Ectodermal cell (in vitro differentiated cells): ENCODE data around the gene IRF2BP2.
"Not testable (repeated sequence)": the region's sequence is repeated elsewhere in the genome, so short reads cannot be mapped to it uniquely, and the experiment has no call there.

Source experiments
- H3K27ac ChIP-seq: 2 replicates; pipeline ENCODE4 v1.7.0; 2013; ENCODE audit warnings: mild to moderate bottlenecking, low read depth, low read length; ENCODE audit not compliant: insufficient read depth, poor library complexity, severe bottlenecking
- H3K27me3 ChIP-seq: 2 replicates; pipeline ENCODE4 v1.7.0; 2013; ENCODE audit warnings: mild to moderate bottlenecking, low read length; ENCODE audit not compliant: insufficient read depth, control insufficient read depth, poor library complexity, severe bottlenecking
- H3K36me3 ChIP-seq: one replicate; pipeline ENCODE4 v1.7.0; 2013; ENCODE audit warnings: low read length; ENCODE audit not compliant: control insufficient read depth, insufficient read depth
- H3K4me1 ChIP-seq: one replicate; pipeline ENCODE4 v1.7.0; 2013; ENCODE audit warnings: low read length; ENCODE audit not compliant: control insufficient read depth, insufficient read depth
- H3K4me3 ChIP-seq: 2 replicates; pipeline ENCODE4 v1.7.0; 2013; ENCODE audit warnings: low read depth, low read length, control low read depth; ENCODE audit not compliant: insufficient read depth
- H3K9me3 ChIP-seq: 2 replicates; pipeline ENCODE4 v1.7.0; 2013; ENCODE audit warnings: mild to moderate bottlenecking, low read length, moderate library complexity; ENCODE audit not compliant: control insufficient read depth
- WGBS, 2 experiments: methylation state at CpG; one replicate each; pipeline ENCODE4 v1.1.7; 2013; ENCODE audit warnings: missing lambda C conversion rate in 2 of 2; 5-methylcytosine and 5-hydroxymethylcytosine counted together

Gene IRF2BP2

DNA sequence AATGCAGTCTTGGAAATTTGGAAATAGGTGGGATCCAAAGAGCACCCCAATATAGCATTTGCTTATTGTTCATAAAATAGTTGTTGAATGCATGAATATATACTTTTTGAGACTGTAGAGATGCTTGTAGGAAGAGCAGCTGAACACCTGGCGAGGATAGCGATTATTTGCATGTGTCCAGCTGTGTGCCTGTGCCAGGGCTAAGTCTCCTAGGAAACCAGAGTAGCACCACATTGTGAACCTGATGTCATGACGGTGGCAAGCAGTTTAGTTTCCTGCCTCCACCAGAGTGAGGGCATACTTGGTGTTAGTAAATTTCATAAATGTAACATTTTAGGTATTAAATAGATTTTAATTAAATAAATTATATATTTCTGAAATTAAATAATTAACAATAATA lies 37.3 kb upstream of the IRF2BP2 start:
- no peaks in the 10 kb centered on the region for H3K9me3 ChIP-seq
- no peak overlapping the region for H3K4me3 ChIP-seq
- H3K27ac ChIP-seq: no peak overlapping the region
- no peaks in the 10 kb centered on the region for H3K4me1 ChIP-seq
- no peaks in the 10 kb centered on the region for H3K27me3 ChIP-seq
- no peaks in the 10 kb centered on the region for H3K36me3 ChIP-seq
- WGBS, 2 experiments: 84 to 86% methylated on average over 3 of the region's 3 CpGs

DNA sequence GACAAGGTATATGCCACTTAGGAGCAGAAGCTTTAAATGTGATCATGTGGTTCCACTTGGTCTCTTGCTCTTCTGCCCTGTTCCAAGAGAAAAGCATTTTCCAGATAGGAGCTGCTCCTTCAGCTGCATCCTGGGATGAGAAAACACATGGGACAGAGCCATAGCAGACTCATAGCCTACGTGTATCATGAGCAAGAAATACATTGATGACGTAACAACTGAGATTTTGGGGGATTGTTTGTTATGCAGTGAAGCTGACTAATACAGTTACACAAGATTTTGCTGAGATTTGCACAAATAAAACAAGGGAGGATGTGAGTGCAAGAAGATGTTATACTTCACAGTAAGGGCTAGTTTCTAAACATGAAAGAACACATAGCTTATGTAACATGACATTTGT lies 36.0 kb upstream of the IRF2BP2 start:
- H3K4me3 ChIP-seq: no peak overlapping the region
- H3K27me3 ChIP-seq: no peaks in the 10 kb centered on the region
- no peaks in the 10 kb centered on the region for H3K9me3 ChIP-seq
- H3K4me1 ChIP-seq: no peaks in the 10 kb centered on the region
- WGBS, 2 experiments: 95 to 98% methylated on average over 2 of the region's 2 CpGs
- H3K27ac ChIP-seq: no peak overlapping the region
- no peaks in the 10 kb centered on the region for H3K36me3 ChIP-seq

GRCh38 chr1:234645474-234645953 lies 35.5 kb upstream of the IRF2BP2 start:
- Histone ChIP-seq H3K4me3 (no peak overlapping the region), H3K4me1 (no peaks in the 10 kb centered on the region), H3K27ac (no peak overlapping the region), H3K36me3 (no peaks in the 10 kb centered on the region), H3K9me3 (no peaks in the 10 kb centered on the region), H3K27me3 (no peaks in the 10 kb centered on the region)
- 88% methylated on average over 1 of the region's 1 CpG; no CpG with 5 or more reads in 1 of the 2 experiments for WGBS, 2 experiments

- Histone ChIP-seq H3K4me1 (no peaks in the 10 kb centered on the region), H3K9me3 (no peaks in the 10 kb centered on the region), H3K27ac (no peak overlapping the region), H3K36me3 (no peaks in the 10 kb centered on the region), H3K4me3 (no peak overlapping the region), H3K27me3 (no peaks in the 10 kb centered on the region)
- 97 to 99% methylated on average over 3 of the region's 3 CpGs for WGBS, 2 experiments
These were observed 35.0 kb upstream of the IRF2BP2 start for GRCh38 chr1:234644928-234645327.

DNA sequence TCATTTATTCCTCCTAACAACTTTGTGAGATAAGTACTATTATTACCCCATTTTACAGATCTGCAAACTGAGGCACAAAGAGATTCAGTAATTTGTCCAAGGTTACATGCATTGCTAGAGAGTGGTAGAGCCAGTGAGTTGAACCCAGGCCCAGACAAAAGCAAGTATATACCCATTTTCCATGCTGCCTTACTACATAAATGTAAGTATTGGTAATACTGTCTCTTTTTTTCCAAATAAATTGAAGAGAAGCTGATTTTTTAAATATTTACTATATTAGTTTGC lies 33.8 kb upstream of the IRF2BP2 start:
- Histone ChIP-seq H3K4me3 (no peak overlapping the region), H3K36me3 (no peaks in the 10 kb centered on the region), H3K27me3 (no peaks in the 10 kb centered on the region), H3K4me1 (no peaks in the 10 kb centered on the region), H3K9me3 (no peaks in the 10 kb centered on the region), H3K27ac (no peak overlapping the region)

GRCh38 chr1:234643111-234643849 lies 33.3 kb upstream of the IRF2BP2 start:
- H3K9me3 ChIP-seq: no peaks in the 10 kb centered on the region
- H3K4me3 ChIP-seq: no peak overlapping the region
- H3K4me1 ChIP-seq: no peaks in the 10 kb centered on the region
- no peaks in the 10 kb centered on the region for H3K36me3 ChIP-seq
- H3K27me3 ChIP-seq: no peaks in the 10 kb centered on the region
- 91% methylated on average over 14 of the region's 14 CpGs for WGBS, 2 experiments
- no peak overlapping the region for H3K27ac ChIP-seq

- Histone ChIP-seq H3K4me3 (no peak overlapping the region), H3K4me1 (no peaks in the 10 kb centered on the region), H3K36me3 (no peaks in the 10 kb centered on the region), H3K27me3 (no peaks in the 10 kb centered on the region), H3K9me3 (no peaks in the 10 kb centered on the region), H3K27ac (no peak overlapping the region)
- WGBS, 2 experiments: 96 to 100% methylated on average over 2 of the region's 2 CpGs
These were observed 32.5 kb upstream of the IRF2BP2 start for GRCh38 chr1:234642428-234642827.

DNA sequence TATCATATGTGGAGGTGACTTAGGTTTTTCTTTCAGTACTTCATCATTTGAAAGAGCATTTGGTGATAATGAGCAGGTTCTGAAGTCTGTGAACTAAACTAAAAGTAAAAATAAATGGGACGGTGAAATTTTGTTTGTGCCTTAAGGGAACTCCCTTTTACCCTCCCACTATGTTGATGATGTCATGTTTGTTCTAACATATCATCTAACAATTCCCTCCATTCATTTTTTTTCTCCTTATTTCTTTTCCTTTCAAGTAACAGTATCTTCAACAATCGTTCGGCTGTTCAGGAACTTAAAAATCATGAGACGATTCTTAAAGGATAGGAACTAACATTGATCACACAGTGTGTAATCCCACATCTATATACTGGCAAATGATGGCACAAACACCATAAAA lies 30.0 kb upstream of the IRF2BP2 start:
- no peaks in the 10 kb centered on the region for H3K9me3 ChIP-seq
- no peak overlapping the region for H3K27ac ChIP-seq
- H3K4me3 ChIP-seq: no peak overlapping the region
- no peaks in the 10 kb centered on the region for H3K4me1 ChIP-seq
- no peaks in the 10 kb centered on the region for H3K36me3 ChIP-seq
- no peaks in the 10 kb centered on the region for H3K27me3 ChIP-seq
- WGBS, 2 experiments: 93 to 97% methylated on average over 4 of the region's 4 CpGs

GRCh38 chr1:234638832-234639799 lies 29.1 kb upstream of the IRF2BP2 start:
- WGBS, 2 experiments: 92 to 95% methylated on average over 4 of the region's 4 CpGs
- Histone ChIP-seq H3K4me3 (no peak overlapping the region), H3K27me3 (no peaks in the 10 kb centered on the region), H3K9me3 (no peaks in the 10 kb centered on the region), H3K36me3 (no peaks in the 10 kb centered on the region), H3K27ac (no peak overlapping the region), H3K4me1 (no peaks in the 10 kb centered on the region)

GRCh38 chr1:234634922-234635321 lies 24.9 kb upstream of the IRF2BP2 start:
- not testable (repeated sequence) for H3K4me1 ChIP-seq, H3K9me3 ChIP-seq, H3K27me3 ChIP-seq, H3K27ac ChIP-seq, H3K4me3 ChIP-seq, H3K36me3 ChIP-seq
- WGBS, 2 experiments: 82 to 85% methylated on average over 9 of the region's 9 CpGs
